DND-41 (cell line): ENCODE data around the gene CBY2.

Source experiments
- EZH2 ChIP-seq: IDR thresholded peaks from 3 replicates; pipeline ENCODE4 v1.6.1; 2012; ENCODE audit warnings: borderline replicate concordance, low read depth, mild to moderate bottlenecking, moderate library complexity, low read length, inconsistent platforms; ENCODE audit not compliant: severe bottlenecking
- TF ChIP-seq, protein P1 (sequence below): IDR thresholded peaks from 2 replicates; pipeline ENCODE4 v1.5.1; 2012; ENCODE audit warnings: borderline replicate concordance, low read length, moderate library complexity, mild to moderate bottlenecking; ENCODE audit not compliant: poor library complexity, severe bottlenecking; ENCODE audit errors: extremely low read depth

GRCh38 chr13:45702088-45702487, at the start of gene CBY2:
- TF ChIP-seq, protein P1, sequence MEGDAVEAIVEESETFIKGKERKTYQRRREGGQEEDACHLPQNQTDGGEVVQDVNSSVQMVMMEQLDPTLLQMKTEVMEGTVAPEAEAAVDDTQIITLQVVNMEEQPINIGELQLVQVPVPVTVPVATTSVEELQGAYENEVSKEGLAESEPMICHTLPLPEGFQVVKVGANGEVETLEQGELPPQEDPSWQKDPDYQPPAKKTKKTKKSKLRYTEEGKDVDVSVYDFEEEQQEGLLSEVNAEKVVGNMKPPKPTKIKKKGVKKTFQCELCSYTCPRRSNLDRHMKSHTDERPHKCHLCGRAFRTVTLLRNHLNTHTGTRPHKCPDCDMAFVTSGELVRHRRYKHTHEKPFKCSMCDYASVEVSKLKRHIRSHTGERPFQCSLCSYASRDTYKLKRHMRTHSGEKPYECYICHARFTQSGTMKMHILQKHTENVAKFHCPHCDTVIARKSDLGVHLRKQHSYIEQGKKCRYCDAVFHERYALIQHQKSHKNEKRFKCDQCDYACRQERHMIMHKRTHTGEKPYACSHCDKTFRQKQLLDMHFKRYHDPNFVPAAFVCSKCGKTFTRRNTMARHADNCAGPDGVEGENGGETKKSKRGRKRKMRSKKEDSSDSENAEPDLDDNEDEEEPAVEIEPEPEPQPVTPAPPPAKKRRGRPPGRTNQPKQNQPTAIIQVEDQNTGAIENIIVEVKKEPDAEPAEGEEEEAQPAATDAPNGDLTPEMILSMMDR, result no peak
- TF ChIP-seq EZH2, result no peak
